ENCODE measurements around the gene DPP6.
"Not testable (repeated sequence)": the region's sequence is repeated elsewhere in the genome, so short reads cannot be mapped to it uniquely, and the experiment has no call there.

DNA sequence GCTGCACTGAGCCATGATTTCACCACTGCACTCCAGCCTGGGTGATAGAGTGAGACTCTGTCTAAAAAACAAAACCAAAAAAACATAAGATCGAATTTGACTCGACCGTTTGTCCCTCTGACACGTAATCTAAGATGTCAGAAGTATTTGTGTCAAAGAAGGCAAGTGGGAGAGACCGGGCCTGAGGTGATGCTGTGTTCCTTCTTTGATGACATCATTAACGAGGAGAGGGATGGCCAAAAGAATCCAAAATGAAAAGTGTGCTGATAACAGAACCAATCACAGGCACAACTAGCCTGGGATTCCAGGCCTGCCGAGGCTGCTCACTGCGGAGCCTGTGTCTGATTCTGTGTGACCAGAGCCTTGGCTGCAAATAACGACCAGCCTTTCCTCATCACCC is 52.9 kb downstream of the DPP6 start:
- TF ChIP-seq, protein P1, sequence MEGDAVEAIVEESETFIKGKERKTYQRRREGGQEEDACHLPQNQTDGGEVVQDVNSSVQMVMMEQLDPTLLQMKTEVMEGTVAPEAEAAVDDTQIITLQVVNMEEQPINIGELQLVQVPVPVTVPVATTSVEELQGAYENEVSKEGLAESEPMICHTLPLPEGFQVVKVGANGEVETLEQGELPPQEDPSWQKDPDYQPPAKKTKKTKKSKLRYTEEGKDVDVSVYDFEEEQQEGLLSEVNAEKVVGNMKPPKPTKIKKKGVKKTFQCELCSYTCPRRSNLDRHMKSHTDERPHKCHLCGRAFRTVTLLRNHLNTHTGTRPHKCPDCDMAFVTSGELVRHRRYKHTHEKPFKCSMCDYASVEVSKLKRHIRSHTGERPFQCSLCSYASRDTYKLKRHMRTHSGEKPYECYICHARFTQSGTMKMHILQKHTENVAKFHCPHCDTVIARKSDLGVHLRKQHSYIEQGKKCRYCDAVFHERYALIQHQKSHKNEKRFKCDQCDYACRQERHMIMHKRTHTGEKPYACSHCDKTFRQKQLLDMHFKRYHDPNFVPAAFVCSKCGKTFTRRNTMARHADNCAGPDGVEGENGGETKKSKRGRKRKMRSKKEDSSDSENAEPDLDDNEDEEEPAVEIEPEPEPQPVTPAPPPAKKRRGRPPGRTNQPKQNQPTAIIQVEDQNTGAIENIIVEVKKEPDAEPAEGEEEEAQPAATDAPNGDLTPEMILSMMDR (conservative IDR thresholded peaks at IDR 0.05; ENCODE audit: low read depth, low read length), result not testable (repeated sequence)
- not testable (repeated sequence) for TF ChIP-seq EZH2 (IDR thresholded peaks at IDR 0.05; ENCODE audit: low read length, unreplicated experiment); EZH2phosphoT487 (IDR thresholded peaks at IDR 0.05; ENCODE audit: borderline replicate concordance, low read length)
